Keratinocyte (primary cell): ENCODE measurements around the gene TMOD1. TPM values are rescaled to one million over a fixed set of nuclear protein-coding genes. Genes with fewer than 3 reads are reported as not detected.
"Not testable (repeated sequence)": the region's sequence is repeated elsewhere in the genome, so short reads cannot be mapped to it uniquely, and the experiment has no call there.

Experiments used
- DNase-seq: peaks from one replicate; pipeline ENCODE4 v3.0.0-alpha.2; 2011; ENCODE audit warnings: low read depth, missing footprints, low spot score
- FAIRE-seq: peaks from 2 replicates; lab custom pipeline; 2011; peaks lifted over from hg19 to GRCh38; lab: Jason Lieb, UNC
- H2AFZ ChIP-seq: 2 replicates; pipeline ENCODE4 v1.6.0; 2012; ENCODE audit warnings: low read length, control low read depth, inconsistent platforms; ENCODE audit not compliant: control insufficient read depth
- H3K27ac ChIP-seq: 2 replicates; pipeline ENCODE4 v1.5.1; 2011; ENCODE audit warnings: low read length; ENCODE audit not compliant: control insufficient read depth, insufficient read depth
- H3K27me3 ChIP-seq: 3 replicates; pipeline ENCODE4 v1.6.0; 2011; ENCODE audit warnings: low read length; ENCODE audit not compliant: control insufficient read depth, insufficient read depth; ENCODE audit errors: extremely low read depth
- H3K36me3 ChIP-seq, 2 experiments: 2 replicates in 1 of 2; 3 replicates in 1 of 2; pipeline ENCODE4 v1.5.1; 2011; ENCODE audit warnings: low read length in 2 of 2, mild to moderate bottlenecking in 1 of 2; ENCODE audit not compliant: control insufficient read depth in 2 of 2, insufficient read depth in 2 of 2; ENCODE audit errors: extremely low read depth in 1 of 2
- H3K4me1 ChIP-seq: 3 replicates; pipeline ENCODE4 v1.5.1; 2011; ENCODE audit warnings: low read length; ENCODE audit not compliant: control insufficient read depth, insufficient read depth; ENCODE audit errors: extremely low read depth
- H3K4me2 ChIP-seq: 3 replicates; pipeline ENCODE4 v1.6.0; 2011; ENCODE audit warnings: low read depth, low read length; ENCODE audit not compliant: control insufficient read depth, insufficient read depth; ENCODE audit errors: extremely low read depth
- H3K4me3 ChIP-seq, 3 experiments: fragments of 200-600 bp in 1 of 3; sonication (generic) in 1 of 3; 2 replicates in 2 of 3; 3 replicates in 1 of 3; pipeline ENCODE4 v1.5.1; 2011 to 2016; ENCODE audit warnings: low read length in 3 of 3, mild to moderate bottlenecking in 3 of 3, control low read depth in 2 of 3, inconsistent platforms in 1 of 3, low read depth in 1 of 3, mixed read lengths in 1 of 3, mixed run types in 1 of 3, moderate library complexity in 1 of 3; ENCODE audit not compliant: control insufficient read depth in 2 of 3, insufficient read depth in 2 of 3; ENCODE audit errors: extremely low read depth in 1 of 3
- H3K79me2 ChIP-seq: 2 replicates; pipeline ENCODE4 v1.6.0; 2012; ENCODE audit warnings: low read length; ENCODE audit not compliant: control insufficient read depth, insufficient read depth
- H3K9ac ChIP-seq: 3 replicates; pipeline ENCODE4 v1.6.0; 2011; ENCODE audit warnings: low read length; ENCODE audit not compliant: control insufficient read depth, insufficient read depth; ENCODE audit errors: extremely low read depth
- H3K9me1 ChIP-seq: 3 replicates; pipeline ENCODE4 v1.6.0; 2011; ENCODE audit warnings: low read length; ENCODE audit not compliant: control insufficient read depth, insufficient read depth; ENCODE audit errors: extremely low read depth
- H3K9me3 ChIP-seq: 2 replicates; pipeline ENCODE4 v1.5.1; 2012; ENCODE audit warnings: low read depth, low read length; ENCODE audit not compliant: control insufficient read depth
- H4K20me1 ChIP-seq: 3 replicates; pipeline ENCODE4 v1.6.0; 2011; ENCODE audit warnings: low read length; ENCODE audit not compliant: control insufficient read depth, insufficient read depth; ENCODE audit errors: extremely low read depth
- EZH2 ChIP-seq: IDR thresholded peaks from one replicate; pipeline ENCODE4 v1.6.1; 2012; ENCODE audit warnings: inconsistent platforms, mild to moderate bottlenecking, low read length, moderate library complexity
- dilution Hi-C: fragments of 300-500 bp; cut with MboI; formaldehyde crosslinking; loops from one replicate; pipeline ENCODE4 v1.7.0; 2020; ENCODE audit warnings: low sequenced_read_pairs; ENCODE audit not compliant: extremely low pct_ligation_motif_present
- polyA plus RNA-seq, 5 experiments: library from polyadenylated mRNA; depleted of rRNA in 3 of 5; stranded (reverse) in 3 of 5; stranded (forward) in 1 of 5; unstranded in 1 of 5; fragments of >200 nt; gene quantifications; 1 replicate in 1 of 5; 2 replicates in 3 of 5; 3 replicates in 1 of 5; pipeline versions ENCODE4 v1.2.1 to v1.2.3, GENCODE V29; 2011 to 2012; ENCODE audit warnings: missing spikeins in 2 of 5, low read depth in 1 of 5, low replicate concordance in 1 of 5
- TF ChIP-seq, protein P1 (sequence below), 3 experiments: IDR thresholded peaks in 1 of 3; conservative IDR thresholded peaks in 1 of 3; optimal IDR thresholded peaks in 1 of 3; 2 replicates in 2 of 3; 3 replicates in 1 of 3; pipeline versions ENCODE3 to v1.5.1; 2011; ENCODE audit warnings: low read length in 3 of 3, mild to moderate bottlenecking in 3 of 3, moderate library complexity in 2 of 3, control low read depth in 1 of 3, inconsistent platforms in 1 of 3; ENCODE audit not compliant: insufficient read depth in 2 of 3; ENCODE audit errors: extremely low read depth in 1 of 3

The TMOD1 gene
- polyA plus RNA-seq, 1 donor (not counting 4 experiments of a cell fraction or from before 2014, with no cell fraction given), result not detected

DNA sequence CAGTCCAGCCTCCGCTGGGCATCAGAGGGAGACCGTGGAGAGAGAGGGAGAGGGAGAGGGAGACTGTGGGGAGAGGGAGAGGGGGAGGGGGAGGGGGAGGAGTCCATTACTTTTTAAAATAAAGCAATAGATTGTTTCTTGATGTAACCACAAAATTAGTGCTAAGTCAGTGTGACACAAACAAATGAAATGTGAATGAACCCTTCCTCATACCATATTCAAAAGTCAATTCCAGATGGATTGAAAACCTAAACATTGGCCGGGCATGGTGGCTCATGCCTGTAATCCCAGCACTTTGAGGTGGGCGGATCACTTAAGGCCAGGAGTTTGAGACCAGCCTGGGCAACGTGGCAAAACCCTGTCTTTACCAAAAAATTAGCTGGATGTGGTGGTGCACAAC lies 2.6 kb upstream of the TMOD1 start:
- DNase-seq, H4K20me1 ChIP-seq, H2AFZ ChIP-seq, H3K4me1 ChIP-seq, H3K4me2 ChIP-seq, H3K9me3 ChIP-seq, H3K4me3 ChIP-seq, H3K36me3 ChIP-seq, FAIRE-seq, dilution Hi-C loops, H3K9me1 ChIP-seq, H3K27ac ChIP-seq, H3K9ac ChIP-seq, H3K79me2 ChIP-seq: not testable (repeated sequence)
- peaks cover 36% of the 10 kb centered on the region for H3K27me3 ChIP-seq

DNA sequence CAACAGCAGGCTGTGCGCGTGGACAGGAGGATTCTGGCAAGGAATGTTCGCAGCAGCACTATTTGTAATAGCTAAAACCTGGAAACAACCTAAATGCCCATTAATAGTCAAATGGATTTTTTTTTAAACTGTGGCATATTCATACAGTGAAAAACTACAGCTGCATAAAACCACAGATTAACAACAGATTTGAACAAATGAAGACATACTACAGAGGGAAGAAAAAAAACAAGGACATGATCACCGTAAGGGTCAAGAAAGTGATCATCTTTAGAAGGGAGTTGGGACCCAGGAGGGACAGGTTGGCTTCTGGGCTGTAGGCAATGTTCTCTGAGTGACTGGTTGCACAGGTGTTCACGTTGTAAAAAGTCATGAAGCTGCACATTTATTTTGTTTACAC lies 1.2 kb upstream of the TMOD1 start:
- no peak for DNase-seq
- Histone ChIP-seq H3K9me3 (no peaks in the 10 kb centered on the region), H3K9ac (no peak overlapping the region), H3K4me2 (no peak overlapping the region), H3K79me2 (no peaks in the 10 kb centered on the region), H3K27me3 (peaks cover 50% of the 10 kb centered on the region), H3K9me1 (no peaks in the 10 kb centered on the region), H3K36me3 (peaks cover 0 to 3% of the 10 kb centered on the region in 2 experiments), H4K20me1 (peaks cover 3% of the 10 kb centered on the region), H3K27ac (no peak overlapping the region), H2AFZ (no peak overlapping the region), H3K4me3 (no peak overlapping the region), H3K4me1 (no peaks in the 10 kb centered on the region)
- no peak for FAIRE-seq
- dilution Hi-C loops, result no loop called here
- no peak for TF ChIP-seq EZH2
- TF ChIP-seq, protein P1, sequence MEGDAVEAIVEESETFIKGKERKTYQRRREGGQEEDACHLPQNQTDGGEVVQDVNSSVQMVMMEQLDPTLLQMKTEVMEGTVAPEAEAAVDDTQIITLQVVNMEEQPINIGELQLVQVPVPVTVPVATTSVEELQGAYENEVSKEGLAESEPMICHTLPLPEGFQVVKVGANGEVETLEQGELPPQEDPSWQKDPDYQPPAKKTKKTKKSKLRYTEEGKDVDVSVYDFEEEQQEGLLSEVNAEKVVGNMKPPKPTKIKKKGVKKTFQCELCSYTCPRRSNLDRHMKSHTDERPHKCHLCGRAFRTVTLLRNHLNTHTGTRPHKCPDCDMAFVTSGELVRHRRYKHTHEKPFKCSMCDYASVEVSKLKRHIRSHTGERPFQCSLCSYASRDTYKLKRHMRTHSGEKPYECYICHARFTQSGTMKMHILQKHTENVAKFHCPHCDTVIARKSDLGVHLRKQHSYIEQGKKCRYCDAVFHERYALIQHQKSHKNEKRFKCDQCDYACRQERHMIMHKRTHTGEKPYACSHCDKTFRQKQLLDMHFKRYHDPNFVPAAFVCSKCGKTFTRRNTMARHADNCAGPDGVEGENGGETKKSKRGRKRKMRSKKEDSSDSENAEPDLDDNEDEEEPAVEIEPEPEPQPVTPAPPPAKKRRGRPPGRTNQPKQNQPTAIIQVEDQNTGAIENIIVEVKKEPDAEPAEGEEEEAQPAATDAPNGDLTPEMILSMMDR (optimal IDR thresholded peaks at IDR 0.05 in 1 of 3, IDR thresholded peaks at IDR 0.05 in 1 of 3, conservative IDR thresholded peaks at IDR 0.05 in 1 of 3; ENCODE audit: extremely low read depth in 1 of 3, insufficient read depth in 2 of 3, low read length in 3 of 3), result no peak

DNA sequence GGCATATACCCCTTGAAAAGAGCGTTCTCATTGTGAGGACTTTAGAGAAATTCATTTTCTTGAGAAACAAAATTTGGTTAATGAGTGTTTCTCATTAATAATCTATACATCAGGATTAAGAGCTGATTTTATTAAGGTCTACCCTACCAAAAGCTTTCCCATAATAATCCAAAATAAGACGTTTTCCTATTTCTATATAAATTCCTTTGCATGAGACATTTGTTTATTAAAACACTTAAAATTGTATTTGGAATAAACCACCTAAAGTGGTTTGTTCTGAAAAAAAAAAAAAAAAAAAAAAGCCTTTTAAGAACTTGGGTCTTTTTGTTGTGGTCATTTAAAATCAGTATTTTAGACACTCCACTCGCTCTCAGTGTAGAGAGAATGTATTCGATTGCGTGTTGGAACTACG lies 695 bp upstream of the TMOD1 start:
- no peaks in the 10 kb centered on the region for H3K9me3 ChIP-seq
- TF ChIP-seq, protein P1 (optimal IDR thresholded peaks at IDR 0.05 in 1 of 3, IDR thresholded peaks at IDR 0.05 in 1 of 3, conservative IDR thresholded peaks at IDR 0.05 in 1 of 3; ENCODE audit: extremely low read depth in 1 of 3, insufficient read depth in 2 of 3, low read length in 3 of 3), result no peak
- TF ChIP-seq EZH2, result no peak
- DNase-seq, result no peak
- H4K20me1 ChIP-seq, result peaks cover 3% of the 10 kb centered on the region
- H3K79me2 ChIP-seq, result no peaks in the 10 kb centered on the region
- H3K9me1 ChIP-seq, result no peaks in the 10 kb centered on the region
- H3K27ac ChIP-seq, result no peak overlapping the region
- peak overlapping the region; percentile 62 for H3K4me2 ChIP-seq
- no peaks in the 10 kb centered on the region for H3K4me1 ChIP-seq
- H3K9ac ChIP-seq, result no peak overlapping the region
- H3K4me3 ChIP-seq, result peak overlapping the region in 1 of 3 experiments; percentile 30
- H3K27me3 ChIP-seq, result peaks cover 55% of the 10 kb centered on the region
- H3K36me3 ChIP-seq, result peaks cover 0 to 3% of the 10 kb centered on the region in 2 experiments
- dilution Hi-C loops, result no loop called here
- no peak overlapping the region for H2AFZ ChIP-seq
- FAIRE-seq, result no peak
